Prostate gland (tissue), 2 donors: Measurements from ENCODE around the gene PCDHGA1. TPM values are rescaled to one million over a fixed set of nuclear protein-coding genes. Genes with fewer than 3 reads are reported as not detected.

Source experiments
- DNase-seq: peaks from one replicate; pipeline ENCODE4 v3.0.0-alpha.2; 2019; ENCODE audit warnings: low spot score
- H3K27ac ChIP-seq, 2 donors: fragments of 200-600 bp; sonication (generic); 2 replicates each; pipeline ENCODE4 v1.5.1; 2017 to 2019
- H3K27me3 ChIP-seq: fragments of 200-600 bp; sonication (generic); replicated peaks from 2 replicates; pipeline ENCODE4 v1.5.1; 2019; ENCODE audit not compliant: insufficient read depth
- H3K36me3 ChIP-seq, 2 donors: fragments of 200-600 bp; sonication (generic); 1 replicate in 1 of 2; 2 replicates in 1 of 2; pipeline versions ENCODE4 v1.5.1 to v1.8.1; 2017 to 2019
- H3K4me1 ChIP-seq: fragments of 200-600 bp; sonication (generic); replicated peaks from 2 replicates; pipeline ENCODE4 v1.5.1; 2019
- H3K4me3 ChIP-seq, 2 donors: fragments of 200-600 bp; sonication (generic); 2 replicates each; pipeline ENCODE4 v1.5.1; 2017 to 2019
- H3K9me3 ChIP-seq: fragments of 200-600 bp; sonication (generic); 2 replicates; pipeline ENCODE4 v1.5.1; 2017
- POLR2A ChIP-seq: fragments of 450-650 bp; IDR thresholded peaks from one replicate; pipeline ENCODE4 v1.6.1; 2016; ENCODE audit warnings: antibody characterized with exemption, mild to moderate bottlenecking
- POLR2AphosphoS5 ChIP-seq: sonication (generic); formaldehyde crosslinking; IDR thresholded peaks from one replicate; pipeline ENCODE4 v1.6.1; 2017; ENCODE audit warnings: antibody characterized with exemption
- WGBS: methylation state at CpG from one replicate; pipeline ENCODE4 v1.1.5; 2018; 5-methylcytosine and 5-hydroxymethylcytosine counted together
- intact Hi-C: fragments of 100-400 bp; cut with DNase I; formaldehyde crosslinking; loops from one replicate; pipeline ENCODE4 v1.14.2; 2022
- total RNA-seq, 2 donors: library from RNA; depleted of rRNA; stranded (reverse); fragments of >200 nt; gene quantifications; one replicate each; pipeline ENCODE4 v1.1.0, GENCODE V29; 2016
- TF ChIP-seq, protein P1 (sequence below), 4 experiments: fragments of 200-600 bp in 2 of 4; fragments of 450-650 bp in 2 of 4; sonication (generic) in 2 of 4; IDR thresholded peaks; 1 replicate in 3 of 4; 2 replicates in 1 of 4; pipeline ENCODE4 v1.5.1; 2016 to 2019; ENCODE audit warnings: antibody characterized with exemption in 4 of 4, mild to moderate bottlenecking in 2 of 4, moderate library complexity in 2 of 4

Gene PCDHGA1
- total RNA-seq, 2 donors from 2014 or later: 0.64 to 4.8 TPM

DNA sequence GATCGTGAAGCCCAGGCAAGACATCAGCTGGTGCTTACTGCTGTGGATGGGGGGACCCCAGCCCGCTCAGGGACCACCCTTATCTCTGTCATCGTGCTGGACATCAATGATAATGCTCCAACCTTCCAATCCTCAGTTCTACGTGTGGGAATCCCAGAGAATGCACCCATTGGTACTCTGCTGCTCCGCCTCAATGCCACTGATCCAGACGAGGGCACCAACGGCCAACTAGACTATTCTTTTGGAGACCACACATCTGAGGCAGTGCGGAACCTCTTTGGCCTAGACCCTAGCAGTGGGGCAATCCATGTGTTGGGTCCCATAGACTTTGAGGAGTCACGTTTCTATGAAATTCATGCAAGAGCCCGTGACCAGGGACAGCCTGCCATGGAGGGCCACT is 159.5 kb downstream of the PCDHGA1 start:
- Histone ChIP-seq H3K9me3 (no peaks in the 10 kb centered on the region), H3K36me3 (no peaks in the 10 kb centered on the region), H3K27ac (no peak overlapping the region), H3K4me3 (no peak overlapping the region), H3K4me1 (no peaks in the 10 kb centered on the region), H3K27me3 (no peaks in the 10 kb centered on the region)
- no peak for DNase-seq
- TF ChIP-seq, protein P1, sequence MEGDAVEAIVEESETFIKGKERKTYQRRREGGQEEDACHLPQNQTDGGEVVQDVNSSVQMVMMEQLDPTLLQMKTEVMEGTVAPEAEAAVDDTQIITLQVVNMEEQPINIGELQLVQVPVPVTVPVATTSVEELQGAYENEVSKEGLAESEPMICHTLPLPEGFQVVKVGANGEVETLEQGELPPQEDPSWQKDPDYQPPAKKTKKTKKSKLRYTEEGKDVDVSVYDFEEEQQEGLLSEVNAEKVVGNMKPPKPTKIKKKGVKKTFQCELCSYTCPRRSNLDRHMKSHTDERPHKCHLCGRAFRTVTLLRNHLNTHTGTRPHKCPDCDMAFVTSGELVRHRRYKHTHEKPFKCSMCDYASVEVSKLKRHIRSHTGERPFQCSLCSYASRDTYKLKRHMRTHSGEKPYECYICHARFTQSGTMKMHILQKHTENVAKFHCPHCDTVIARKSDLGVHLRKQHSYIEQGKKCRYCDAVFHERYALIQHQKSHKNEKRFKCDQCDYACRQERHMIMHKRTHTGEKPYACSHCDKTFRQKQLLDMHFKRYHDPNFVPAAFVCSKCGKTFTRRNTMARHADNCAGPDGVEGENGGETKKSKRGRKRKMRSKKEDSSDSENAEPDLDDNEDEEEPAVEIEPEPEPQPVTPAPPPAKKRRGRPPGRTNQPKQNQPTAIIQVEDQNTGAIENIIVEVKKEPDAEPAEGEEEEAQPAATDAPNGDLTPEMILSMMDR (IDR thresholded peaks at IDR 0.05): no peak
- TF ChIP-seq POLR2AphosphoS5 (no peak), POLR2A (no peak)
- 95% methylated on average over 10 of the region's 10 CpGs for WGBS
- intact Hi-C loops: no loop called here

DNA sequence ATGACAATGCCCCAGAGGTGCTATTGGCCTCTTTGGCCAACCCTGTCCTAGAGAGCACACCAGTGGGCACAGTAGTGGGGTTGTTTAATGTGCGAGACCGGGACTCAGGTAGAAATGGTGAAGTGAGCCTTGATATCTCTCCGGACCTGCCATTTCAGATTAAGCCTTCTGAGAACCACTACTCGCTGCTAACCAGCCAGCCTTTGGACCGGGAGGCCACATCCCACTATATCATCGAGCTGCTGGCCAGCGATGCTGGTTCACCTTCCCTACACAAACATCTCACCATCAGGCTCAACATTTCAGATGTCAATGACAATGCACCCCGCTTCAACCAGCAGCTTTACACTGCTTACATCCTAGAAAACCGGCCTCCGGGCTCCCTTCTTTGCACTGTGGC is 160.0 kb downstream of the PCDHGA1 start:
- Histone ChIP-seq H3K4me1 (no peaks in the 10 kb centered on the region), H3K9me3 (no peaks in the 10 kb centered on the region), H3K4me3 (no peak overlapping the region), H3K27me3 (no peaks in the 10 kb centered on the region), H3K36me3 (no peaks in the 10 kb centered on the region), H3K27ac (no peak overlapping the region)
- intact Hi-C loops: no loop called here
- no peak for DNase-seq
- TF ChIP-seq POLR2AphosphoS5 (no peak), POLR2A (no peak)
- TF ChIP-seq, protein P1 (IDR thresholded peaks at IDR 0.05): no peak
- 92% methylated on average over 10 of the region's 10 CpGs for WGBS

DNA sequence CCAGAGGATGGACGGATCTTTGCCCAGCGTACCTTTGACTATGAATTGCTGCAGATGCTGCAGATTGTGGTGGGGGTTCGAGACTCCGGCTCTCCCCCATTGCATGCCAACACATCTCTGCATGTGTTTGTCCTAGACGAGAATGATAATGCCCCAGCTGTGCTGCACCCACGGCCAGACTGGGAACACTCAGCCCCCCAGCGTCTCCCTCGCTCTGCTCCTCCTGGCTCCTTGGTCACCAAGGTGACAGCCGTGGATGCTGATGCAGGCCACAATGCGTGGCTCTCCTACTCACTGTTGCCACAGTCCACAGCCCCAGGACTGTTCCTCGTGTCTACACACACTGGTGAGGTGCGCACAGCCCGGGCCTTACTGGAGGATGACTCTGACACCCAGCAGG is 160.5 kb downstream of the PCDHGA1 start:
- 88% methylated on average over 13 of the region's 13 CpGs for WGBS

DNA sequence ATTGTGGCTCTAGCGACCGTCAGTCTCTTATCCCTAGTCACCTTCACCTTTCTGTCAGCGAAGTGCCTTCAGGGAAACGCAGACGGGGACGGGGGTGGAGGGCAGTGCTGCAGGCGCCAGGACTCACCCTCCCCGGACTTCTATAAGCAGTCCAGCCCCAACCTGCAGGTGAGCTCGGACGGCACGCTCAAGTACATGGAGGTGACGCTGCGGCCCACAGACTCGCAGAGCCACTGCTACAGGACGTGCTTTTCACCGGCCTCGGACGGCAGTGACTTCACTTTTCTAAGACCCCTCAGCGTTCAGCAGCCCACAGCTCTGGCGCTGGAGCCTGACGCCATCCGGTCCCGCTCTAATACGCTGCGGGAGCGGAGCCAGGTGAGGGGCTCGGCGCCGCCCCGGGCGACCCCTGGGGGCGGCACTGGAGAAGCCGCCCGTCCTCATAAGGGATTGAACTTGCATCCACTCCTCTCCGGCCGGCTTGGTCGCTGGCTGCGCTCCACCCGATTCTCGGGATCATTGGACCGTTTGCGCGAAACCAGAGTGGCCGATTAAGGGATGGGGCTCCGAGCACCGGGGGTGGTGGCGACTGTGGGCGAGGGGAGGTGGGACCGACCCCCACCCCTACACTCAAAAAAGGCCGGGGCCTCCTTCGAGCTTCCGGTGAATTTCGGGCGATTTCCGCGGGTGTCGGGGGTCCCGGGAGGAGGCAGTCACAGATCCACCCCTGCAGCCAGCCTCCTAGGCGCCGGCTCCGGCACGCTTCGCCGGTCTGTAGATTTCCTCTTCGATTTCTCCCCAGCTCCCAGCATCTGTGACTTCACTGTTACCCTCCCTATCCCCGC is 161.2 kb downstream of the PCDHGA1 start:
- intact Hi-C loops: no loop called here
- no peak for DNase-seq
- Histone ChIP-seq H3K9me3 (no peaks in the 10 kb centered on the region), H3K4me1 (no peaks in the 10 kb centered on the region), H3K27me3 (no peaks in the 10 kb centered on the region), H3K4me3 (no peak overlapping the region), H3K36me3 (no peaks in the 10 kb centered on the region), H3K27ac (no peak overlapping the region)
- WGBS: 76% methylated on average over 66 of the region's 66 CpGs
- no peak for TF ChIP-seq POLR2AphosphoS5
- no peak for TF ChIP-seq POLR2A
- TF ChIP-seq, protein P1 (IDR thresholded peaks at IDR 0.05): no peak

More for the DNA sequence above, 160.5 kb downstream of the PCDHGA1 start:
- no peak for DNase-seq
- Histone ChIP-seq H3K27ac (no peak overlapping the region), H3K9me3 (no peaks in the 10 kb centered on the region), H3K4me3 (no peak overlapping the region), H3K4me1 (no peaks in the 10 kb centered on the region), H3K36me3 (no peaks in the 10 kb centered on the region), H3K27me3 (no peaks in the 10 kb centered on the region)
- intact Hi-C loops: no loop called here
- TF ChIP-seq POLR2A (no peak), POLR2AphosphoS5 (no peak)
- TF ChIP-seq, protein P1 (IDR thresholded peaks at IDR 0.05): no peak
